ENCODE measurements around the gene ARGFX.

ARGFX gene

GRCh38 chr3:121567649-121568048 lies at the start of gene ARGFX:
Gene ARGFX, plus strand, starts transcription at chr3:121567949. Its CDS starts 2,765 bp downstream, at chr3:121570714.
- no peak within 1 kb of the TSS for H3K4me3 ChIP-seq (ENCODE audit: low read length)
- no peak for TF ChIP-seq CTCF (IDR thresholded peaks at IDR 0.05; ENCODE audit: insufficient read depth, low read depth, low read length, missing control alignments)
- no peak for DNase-seq (ENCODE audit: low read depth)

DNA sequence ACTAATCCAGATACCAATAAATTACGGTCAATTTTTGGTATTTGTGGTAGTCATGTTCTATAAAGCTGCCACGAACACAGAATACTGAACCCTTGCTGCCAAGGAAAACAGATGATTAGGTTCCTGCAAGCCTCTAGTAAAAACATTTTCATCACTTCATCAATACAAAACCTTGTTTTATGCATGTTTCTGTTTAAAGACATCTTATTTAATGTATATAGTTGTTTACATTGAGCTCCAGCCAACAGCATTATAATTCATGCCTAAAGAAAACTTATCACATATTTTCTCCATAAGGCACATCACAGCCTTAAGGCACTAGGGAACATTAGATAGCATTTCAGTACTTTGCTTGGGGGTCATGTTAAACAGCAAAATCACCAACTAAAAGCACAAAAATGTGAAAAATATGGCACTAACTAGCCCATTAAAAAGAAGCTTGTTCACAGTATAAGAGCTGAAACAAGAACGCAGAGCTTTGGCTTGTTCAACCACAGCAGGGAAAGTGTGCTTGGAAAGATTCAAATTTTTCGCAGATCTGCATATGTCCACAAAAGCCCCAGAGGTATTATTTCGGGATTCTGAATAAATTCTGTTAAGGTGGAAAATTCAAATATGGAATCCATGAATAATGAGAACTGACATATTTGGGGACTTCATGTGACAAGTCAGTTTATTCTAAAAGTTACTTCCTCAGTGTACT lies 49.6 kb upstream of the ARGFX start:
- no peak for DNase-seq (ENCODE audit: low read depth)
- TF ChIP-seq CTCF (IDR thresholded peaks at IDR 0.05; ENCODE audit: insufficient read depth, low read depth, low read length, missing control alignments): no peak
- no peak overlapping the region for H3K4me3 ChIP-seq (ENCODE audit: low read length)

GRCh38 chr3:121520510-121520909 lies 47.2 kb upstream of the ARGFX start:
- no peak for DNase-seq (ENCODE audit: low read depth)
- H3K4me3 ChIP-seq (ENCODE audit: low read length): no peak overlapping the region
- no peak for TF ChIP-seq CTCF (IDR thresholded peaks at IDR 0.05; ENCODE audit: insufficient read depth, low read depth, low read length, missing control alignments)

GRCh38 chr3:121529308-121529707 lies 38.4 kb upstream of the ARGFX start:
- TF ChIP-seq CTCF (IDR thresholded peaks at IDR 0.05; ENCODE audit: insufficient read depth, low read depth, low read length, missing control alignments): peak; percentile 44
- no peak overlapping the region for H3K4me3 ChIP-seq (ENCODE audit: low read length)
- peak; percentile 15 for DNase-seq (ENCODE audit: low read depth)

- no peak for TF ChIP-seq CTCF (IDR thresholded peaks at IDR 0.05; ENCODE audit: insufficient read depth, low read depth, low read length, missing control alignments)
- H3K4me3 ChIP-seq (ENCODE audit: low read length): no peak overlapping the region
- no peak for DNase-seq (ENCODE audit: low read depth)
Observed at GRCh38 chr3:121531269-121531668, 36.5 kb upstream of the ARGFX start.

- no peak for TF ChIP-seq CTCF (IDR thresholded peaks at IDR 0.05; ENCODE audit: insufficient read depth, low read depth, low read length, missing control alignments)
- peak; percentile 20 for DNase-seq (ENCODE audit: low read depth)
- no peak overlapping the region for H3K4me3 ChIP-seq (ENCODE audit: low read length)
Observed at GRCh38 chr3:121542924-121543323, 24.8 kb upstream of the ARGFX start.

- H3K4me3 ChIP-seq (ENCODE audit: low read length): peak overlapping the region; percentile 79
- no peak for TF ChIP-seq CTCF (IDR thresholded peaks at IDR 0.05; ENCODE audit: insufficient read depth, low read depth, low read length, missing control alignments)
- DNase-seq (ENCODE audit: low read depth): no peak
Observed at GRCh38 chr3:121545049-121545573, 22.6 kb upstream of the ARGFX start.

All from epithelial cell of esophagus (primary cell).